Measurements from ENCODE around the gene TSR2.
A peak's percentile ranks its signal among the peaks of the same experiment; 100 is the strongest.

Gene TSR2

GRCh38 chrX:54439960-54440871, at the start of gene TSR2:
Gene TSR2, plus strand, starts transcription at chrX:54440404. Its CDS starts 18 bp downstream, at chrX:54440422.
- DNase-seq (ENCODE audit: low spot score): peak; percentile 59

GRCh38 chrX:54397113-54397512, 43.1 kb upstream of the TSR2 start:
- DNase-seq (ENCODE audit: low spot score): no peak

GRCh38 chrX:54407266-54407665, 32.9 kb upstream of the TSR2 start:
- no peak for DNase-seq (ENCODE audit: low spot score)

GRCh38 chrX:54411732-54412131, 28.5 kb upstream of the TSR2 start:
- no peak for DNase-seq (ENCODE audit: low spot score)

- no peak for DNase-seq (ENCODE audit: low spot score)
Measured at GRCh38 chrX:54413753-54414152, 26.5 kb upstream of the TSR2 start.

- DNase-seq (ENCODE audit: low spot score): no peak
Measured at GRCh38 chrX:54415534-54416350, 24.5 kb upstream of the TSR2 start.

- DNase-seq (ENCODE audit: low spot score): no peak
Measured at GRCh38 chrX:54416965-54417364, 23.2 kb upstream of the TSR2 start.

- no peak for DNase-seq (ENCODE audit: low spot score)
Measured at GRCh38 chrX:54419559-54420302, 20.5 kb upstream of the TSR2 start.

- no peak for DNase-seq (ENCODE audit: low spot score)
Measured at GRCh38 chrX:54422168-54422567, 18.0 kb upstream of the TSR2 start.

GRCh38 chrX:54423161-54423888, 16.9 kb upstream of the TSR2 start:
- peak; percentile 32 for DNase-seq (ENCODE audit: low spot score)

- DNase-seq (ENCODE audit: low spot score): no peak
Measured at GRCh38 chrX:54427837-54428424, 12.3 kb upstream of the TSR2 start.

- DNase-seq (ENCODE audit: low spot score): no peak
Measured at GRCh38 chrX:54430519-54430918, 9.7 kb upstream of the TSR2 start.

GRCh38 chrX:54435121-54435520, 5.1 kb upstream of the TSR2 start:
- DNase-seq (ENCODE audit: low spot score): no peak

- DNase-seq (ENCODE audit: low spot score): no peak
Measured at GRCh38 chrX:54442790-54443189, 2.6 kb downstream of the TSR2 start.

GRCh38 chrX:54444752-54445151, 4.5 kb downstream of the TSR2 start:
- DNase-seq (ENCODE audit: low spot score): no peak

- DNase-seq (ENCODE audit: low spot score): no peak
Measured at GRCh38 chrX:54446084-54446483, 5.9 kb downstream of the TSR2 start.

GRCh38 chrX:54447461-54447860, 7.3 kb downstream of the TSR2 start:
- peak; percentile 20 for DNase-seq (ENCODE audit: low spot score)

- DNase-seq (ENCODE audit: low spot score): no peak
Measured at GRCh38 chrX:54449929-54450328, 9.7 kb downstream of the TSR2 start.

GRCh38 chrX:54452920-54453319, 12.7 kb downstream of the TSR2 start:
- DNase-seq (ENCODE audit: low spot score): peak; percentile 24

- DNase-seq (ENCODE audit: low spot score): no peak
Measured at GRCh38 chrX:54470054-54470760, 30.0 kb downstream of the TSR2 start.
